Activated B cell treated with CpG ODN at 0.5 μM for 24 hours (primary cell): ENCODE measurements around the gene PROKR1. TPM values are rescaled to one million over a fixed set of nuclear protein-coding genes. Genes with fewer than 3 reads are reported as not detected.

Experiments used
- ATAC-seq: fragments of 200-7000 bp; cut with Tn5 transposase; one replicate; pipeline ENCODE4 v1.10.0; 2021; ENCODE audit warnings: low read depth, mild to moderate bottlenecking, moderate library complexity
- CTCF ChIA-PET: fragments of 350-600 bp; sonication (Branson Sonifier 250); formaldehyde crosslinking; loops from one replicate; lab custom pipeline; 2021; ENCODE audit warnings: antibody characterized with exemption; lab: Charles Lee
- POLR2A ChIA-PET: fragments of 350-600 bp; sonication (Branson Sonifier 250); formaldehyde crosslinking; loops from one replicate; lab custom pipeline; 2021; ENCODE audit warnings: antibody characterized with exemption; lab: Charles Lee
- DNase-seq: peaks from one replicate; pipeline ENCODE4 v3.0.0; 2022
- H3K27ac Mint-ChIP-seq: one replicate; pipeline ENCODE4 v1.8.0; 2020; ENCODE audit warnings: mixed read lengths
- H3K27me3 Mint-ChIP-seq: one replicate; pipeline ENCODE4 v1.8.0; 2021; ENCODE audit warnings: mixed read lengths
- H3K36me3 Mint-ChIP-seq: one replicate; pipeline ENCODE4 v1.8.0; 2021; ENCODE audit warnings: low read depth, mixed read lengths
- H3K4me1 Mint-ChIP-seq: one replicate; pipeline ENCODE4 v1.8.0; 2021; ENCODE audit warnings: mixed read lengths
- H3K4me3 Mint-ChIP-seq: one replicate; pipeline ENCODE4 v1.8.0; 2020; ENCODE audit warnings: mild to moderate bottlenecking, mixed read lengths
- H3K9me3 Mint-ChIP-seq: one replicate; pipeline ENCODE4 v1.8.0; 2020; ENCODE audit warnings: mixed read lengths
- CTCF ChIP-seq: fragments of 200-600 bp; IDR thresholded peaks from one replicate; pipeline ENCODE4 v1.8.0; 2022; ENCODE audit warnings: antibody characterized with exemption, mild to moderate bottlenecking
- intact Hi-C: fragments of 100-400 bp; cut with micrococcal nuclease; formaldehyde crosslinking; loops from one replicate; pipeline ENCODE4 v1.15.1; 2024
- total RNA-seq: library from RNA; stranded (reverse); gene quantifications from 2 replicates; pipeline ENCODE4 v1.2.3, GENCODE V29; 2022

PROKR1 gene
- total RNA-seq, 1 donor from 2014 or later, result 0.09 TPM

GRCh38 chr2:68662466-68662865 is 19.1 kb downstream of the PROKR1 start:
- Mint-ChIP-seq H3K4me1 (peaks cover 14% of the 10 kb centered on the region), H3K4me3 (no peak overlapping the region), H3K27ac (peak overlapping the region; percentile 18), H3K9me3 (peaks cover 1% of the 10 kb centered on the region), H3K36me3 (no peaks in the 10 kb centered on the region), H3K27me3 (peaks cover 6% of the 10 kb centered on the region)
- ATAC-seq (peak; percentile 60), DNase-seq (no peak)
- no peak for TF ChIP-seq CTCF
- POLR2A ChIA-PET, result no interaction called here
- CTCF ChIA-PET, result interaction anchor here (1.1 kb wide), 1 partner anchor 67 kb away, joined by 4 read pairs; no protein-coding TSS in a partner anchor
- intact Hi-C loops, result loop anchor here (10.0 kb wide), 1 partner anchor 68 kb away; no protein-coding TSS in a partner anchor

GRCh38 chr2:68663371-68664156 is 20.2 kb downstream of the PROKR1 start:
- intact Hi-C loops, result loop anchor here (10.0 kb wide), 1 partner anchor 69 kb away; no protein-coding TSS in a partner anchor
- ChIA-PET POLR2A (no interaction called here), CTCF (no interaction called here)
- no peak for ATAC-seq
- no peak for DNase-seq
- Mint-ChIP-seq H3K4me1 (peaks cover 14% of the 10 kb centered on the region), H3K9me3 (peaks cover 4% of the 10 kb centered on the region), H3K36me3 (no peaks in the 10 kb centered on the region), H3K4me3 (no peak overlapping the region), H3K27me3 (no peaks in the 10 kb centered on the region), H3K27ac (no peak overlapping the region)
- no peak for TF ChIP-seq CTCF

GRCh38 chr2:68667371-68667770 is 24.0 kb downstream of the PROKR1 start:
- intact Hi-C loops, result loop anchor here (10.0 kb wide), 1 partner anchor 73 kb away; no protein-coding TSS in a partner anchor
- Mint-ChIP-seq H3K27ac (no peak overlapping the region), H3K9me3 (peaks cover 4% of the 10 kb centered on the region), H3K27me3 (peaks cover 3% of the 10 kb centered on the region), H3K4me1 (peaks cover 10% of the 10 kb centered on the region), H3K36me3 (no peaks in the 10 kb centered on the region), H3K4me3 (no peak overlapping the region)
- ChIA-PET POLR2A (no interaction called here), CTCF (no interaction called here)
- ATAC-seq (no peak), DNase-seq (no peak)
- TF ChIP-seq CTCF, result no peak

- Mint-ChIP-seq H3K36me3 (no peaks in the 10 kb centered on the region), H3K9me3 (peaks cover 4% of the 10 kb centered on the region), H3K4me3 (no peak overlapping the region), H3K4me1 (no peaks in the 10 kb centered on the region), H3K27ac (no peak overlapping the region), H3K27me3 (peaks cover 3% of the 10 kb centered on the region)
- no peak for TF ChIP-seq CTCF
- no peak for DNase-seq
- no peak for ATAC-seq
- CTCF ChIA-PET, result interaction anchor here (1.2 kb wide), 1 partner anchor 40 kb away, joined by 3 read pairs; no protein-coding TSS in a partner anchor
- intact Hi-C loops, result loop anchor here (10.0 kb wide), 1 partner anchor 75 kb away; no protein-coding TSS in a partner anchor
- POLR2A ChIA-PET, result no interaction called here
Measured at GRCh38 chr2:68669651-68670050, 26.3 kb downstream of the PROKR1 start.

- Mint-ChIP-seq H3K4me3 (no peak overlapping the region), H3K4me1 (no peaks in the 10 kb centered on the region), H3K27ac (no peak overlapping the region), H3K27me3 (peaks cover 3% of the 10 kb centered on the region), H3K36me3 (peaks cover 3% of the 10 kb centered on the region), H3K9me3 (peaks cover 9% of the 10 kb centered on the region)
- TF ChIP-seq CTCF, result no peak
- intact Hi-C loops, result no loop called here
- ChIA-PET CTCF (no interaction called here), POLR2A (no interaction called here)
- ATAC-seq (no peak), DNase-seq (no peak)
Measured at GRCh38 chr2:68671961-68672360, 28.6 kb downstream of the PROKR1 start.
